Vein endothelial cell (primary cell): ENCODE measurements around the gene DLX6. TPM values are rescaled to one million over a fixed set of nuclear protein-coding genes. Genes with fewer than 3 reads are reported as not detected.

Source experiments
- small RNA-seq: library from RNA; depleted of rRNA; stranded (forward); fragments of <200 nt; gene quantifications from one replicate; pipeline ENCODE3, GENCODE V24; 2012
- total RNA-seq: library from RNA; depleted of rRNA; stranded (reverse); fragments of >200 nt; gene quantifications from 2 replicates; pipeline ENCODE4 v1.2.3, GENCODE V29; 2012

The DLX6 gene
- total RNA-seq: not detected in 2 replicates

DNA sequence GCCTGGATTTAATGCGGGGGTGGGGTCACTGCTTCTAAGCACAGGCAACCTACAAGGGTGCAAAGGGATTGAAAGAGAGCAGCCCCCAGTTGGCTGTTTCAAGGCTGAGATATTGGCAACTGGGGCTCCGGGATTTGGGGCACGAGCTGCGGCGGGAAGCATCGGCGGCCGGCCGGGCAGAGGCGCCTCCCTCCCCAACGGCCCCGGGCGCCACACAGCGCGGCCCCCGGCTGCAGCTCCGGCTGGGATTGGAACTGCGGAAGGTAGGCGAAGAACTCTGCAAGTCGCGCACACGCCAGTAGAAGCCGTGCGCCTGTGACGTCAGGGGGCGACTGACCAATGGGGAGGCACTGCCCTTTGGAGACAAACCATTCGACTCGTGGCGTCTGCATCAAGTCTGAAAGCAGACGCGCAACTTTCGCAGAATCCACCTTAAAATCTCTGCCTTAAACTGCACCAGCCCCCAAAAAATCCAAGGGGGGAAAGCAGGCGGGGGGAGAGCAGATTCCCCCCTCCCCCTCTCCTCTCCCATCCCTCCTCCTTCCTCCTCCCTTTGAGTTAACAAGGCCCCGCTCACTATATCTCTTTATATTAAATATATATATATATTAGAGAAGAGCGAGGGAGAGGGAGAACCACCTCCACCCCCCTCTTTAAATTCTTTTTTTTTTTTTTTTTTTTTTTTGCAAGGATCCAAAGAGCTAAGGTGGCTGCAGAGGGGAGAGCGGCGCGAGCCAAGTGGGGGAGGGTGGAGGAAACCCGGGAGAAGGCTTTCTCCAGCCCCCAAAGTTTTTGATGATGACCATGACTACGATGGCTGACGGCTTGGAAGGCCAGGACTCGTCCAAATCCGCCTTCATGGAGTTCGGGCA, at the start of gene DLX6:
TSS of gene DLX6 (plus strand) at position 371 of the 872 bp plus-strand sequence. CDS start at position 796, 425 bp downstream.

DNA sequence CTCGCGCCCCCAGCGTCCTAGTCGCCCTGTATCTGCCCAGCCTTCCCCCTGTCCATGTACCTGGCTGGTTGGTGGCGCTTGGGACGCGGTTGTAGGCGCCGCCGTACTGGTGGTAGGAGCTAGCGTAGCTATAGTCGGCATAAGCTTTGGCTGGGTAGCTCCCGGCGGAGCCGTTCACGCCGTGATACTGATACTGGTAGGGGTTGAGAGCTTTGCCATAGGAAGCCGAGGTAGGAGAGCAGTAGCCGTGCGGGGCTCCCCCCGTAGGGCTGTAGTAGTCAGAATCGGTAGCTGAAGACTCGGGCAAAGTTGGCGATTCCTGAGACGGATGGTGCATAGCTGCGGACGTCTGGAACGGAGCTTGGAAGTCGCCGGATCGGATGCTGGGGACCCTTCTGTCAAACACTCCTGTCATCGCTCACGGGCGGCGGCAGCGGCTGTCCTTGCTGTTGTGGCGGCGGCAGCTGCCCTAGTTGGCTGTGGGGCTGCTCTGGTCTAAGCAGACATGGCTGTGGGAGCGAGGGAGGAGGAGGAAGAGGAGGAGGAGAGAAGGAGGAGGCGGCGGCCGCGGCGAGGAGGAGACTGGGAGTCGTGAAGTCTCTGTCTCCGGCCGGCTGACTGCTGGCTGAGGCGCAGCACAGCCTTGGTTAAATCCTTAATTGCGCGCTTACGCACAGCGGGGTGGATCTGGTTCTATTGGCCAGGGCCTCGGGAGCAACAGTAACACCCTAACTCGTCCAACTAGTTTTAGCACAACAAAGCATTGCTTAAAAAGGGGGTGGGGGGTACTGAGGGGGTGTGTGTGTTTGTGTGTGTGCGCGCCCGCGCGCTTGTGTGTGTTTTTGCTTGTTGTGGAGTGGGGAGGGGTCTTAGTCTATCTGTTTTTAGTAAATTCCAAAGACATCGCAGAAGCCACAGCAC, 19.1 kb downstream of the DLX6 start, which contains the start of gene DLX5:
TSS of gene DLX5 (minus strand) at position 623 of the 921 bp plus-strand sequence. CDS start at position 415, 208 bp downstream.

Small RNAs within 50 kb of the gene (small RNA-seq; reads per million reads assigned to genes)
- gene RF01778: not detected
- not detected for gene RF01887
- gene RF01888: not detected

Other genes with a start within 250 kb of the DLX6 start
- not detected in 2 replicates for gene DLX5, start 19.3 kb downstream of the DLX6 start, total RNA-seq
- 2.9 and 3.4 TPM in 2 replicates for gene SDHAF3, start 112.1 kb downstream of the DLX6 start, total RNA-seq